ENCODE data around the gene PPP3R1. TPM values are rescaled to one million over a fixed set of nuclear protein-coding genes. Genes with fewer than 3 reads are reported as not detected.
A peak's percentile ranks its signal among the peaks of the same experiment; 100 is the strongest.

The PPP3R1 gene
- total and polyA plus RNA-seq, 9 of the 15 experiments (the other 6 are each of a cell fraction or from before 2014, with no cell fraction given) = 3.7 to 70.0 (median 24.8) TPM

DNA sequence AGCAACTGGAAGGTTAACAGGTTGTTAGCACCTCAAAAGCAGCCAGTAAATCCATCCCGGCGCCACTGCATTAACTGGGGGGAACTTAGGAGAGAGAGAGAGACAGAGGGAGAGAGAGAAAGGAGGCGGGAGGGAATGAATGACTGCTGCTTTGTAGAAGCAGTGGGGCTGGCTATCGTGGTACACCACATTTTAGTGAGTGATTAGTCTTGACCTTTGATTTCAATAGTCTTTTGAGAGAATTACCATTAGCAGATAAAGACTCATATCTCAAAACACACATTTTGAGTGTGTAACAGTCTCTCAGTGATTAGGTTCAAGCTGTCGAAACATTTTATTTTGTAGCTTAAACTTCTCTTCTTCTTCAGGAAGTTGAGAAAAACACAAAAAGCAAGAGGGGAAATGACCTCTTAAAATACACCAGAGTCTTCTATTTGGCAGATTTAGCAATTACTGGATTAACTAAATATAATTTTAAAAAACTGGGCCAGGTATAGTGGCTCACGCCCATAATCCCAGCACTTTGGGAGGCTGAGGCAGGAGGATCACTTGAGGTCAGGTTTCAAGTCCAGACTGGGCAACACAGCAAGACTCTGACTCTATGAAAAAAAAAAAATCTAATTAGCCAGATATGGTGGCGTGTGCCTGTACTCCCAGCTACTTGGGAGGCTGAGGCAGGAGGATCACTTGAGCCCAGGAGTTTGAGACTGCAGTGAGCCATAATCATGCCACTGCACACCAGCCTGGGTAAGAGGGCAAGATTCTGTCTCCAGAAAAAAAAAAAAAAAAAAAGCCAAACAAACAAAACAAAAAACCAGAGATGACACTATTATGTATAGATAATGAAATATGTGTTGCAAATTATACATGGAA, 116.6 kb downstream of the PPP3R1 start:
- FAIRE-seq = peak; percentile 89
- peak; percentile 84 to 92 (median 87) for DNase-seq (ENCODE audit: extremely low read depth in 1 of 4, low spot score in 3 of 4)
- TF ChIP-seq ZKSCAN8 (CRISPR knock-in tag; IDR thresholded peaks at IDR 0.05) = peak; percentile 90
- no peak for TF ChIP-seq SMAD3 (CRISPR knock-in tag; conservative IDR thresholded peaks at IDR 0.05)
- TF ChIP-seq ESRRB (CRISPR knock-in tag; IDR thresholded peaks at IDR 0.05; ENCODE audit: borderline replicate concordance) = no peak
- TF ChIP-seq SP1 (CRISPR knock-in tag; IDR thresholded peaks at IDR 0.05) = peak; percentile 67; the same call in 1 of the 2 replicates
- no peak for TF ChIP-seq TAF7 (tag; IDR thresholded peaks at IDR 0.05)
- no peak for TF ChIP-seq ZBTB49 (CRISPR knock-in tag; IDR thresholded peaks at IDR 0.05; ENCODE audit: borderline replicate concordance)
- TF ChIP-seq, protein P1, sequence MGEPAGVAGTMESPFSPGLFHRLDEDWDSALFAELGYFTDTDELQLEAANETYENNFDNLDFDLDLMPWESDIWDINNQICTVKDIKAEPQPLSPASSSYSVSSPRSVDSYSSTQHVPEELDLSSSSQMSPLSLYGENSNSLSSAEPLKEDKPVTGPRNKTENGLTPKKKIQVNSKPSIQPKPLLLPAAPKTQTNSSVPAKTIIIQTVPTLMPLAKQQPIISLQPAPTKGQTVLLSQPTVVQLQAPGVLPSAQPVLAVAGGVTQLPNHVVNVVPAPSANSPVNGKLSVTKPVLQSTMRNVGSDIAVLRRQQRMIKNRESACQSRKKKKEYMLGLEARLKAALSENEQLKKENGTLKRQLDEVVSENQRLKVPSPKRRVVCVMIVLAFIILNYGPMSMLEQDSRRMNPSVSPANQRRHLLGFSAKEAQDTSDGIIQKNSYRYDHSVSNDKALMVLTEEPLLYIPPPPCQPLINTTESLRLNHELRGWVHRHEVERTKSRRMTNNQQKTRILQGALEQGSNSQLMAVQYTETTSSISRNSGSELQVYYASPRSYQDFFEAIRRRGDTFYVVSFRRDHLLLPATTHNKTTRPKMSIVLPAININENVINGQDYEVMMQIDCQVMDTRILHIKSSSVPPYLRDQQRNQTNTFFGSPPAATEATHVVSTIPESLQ (CRISPR knock-in tag; IDR thresholded peaks at IDR 0.05) = 0 out of 2 replicates have a peak, but pooled peaks have one; percentile 33
- no peak for TF ChIP-seq ZNF239 (CRISPR knock-in tag; IDR thresholded peaks at IDR 0.05)
- TF ChIP-seq FOXJ2 (tag; IDR thresholded peaks at IDR 0.05) = no peak
- TF ChIP-seq, protein P2, sequence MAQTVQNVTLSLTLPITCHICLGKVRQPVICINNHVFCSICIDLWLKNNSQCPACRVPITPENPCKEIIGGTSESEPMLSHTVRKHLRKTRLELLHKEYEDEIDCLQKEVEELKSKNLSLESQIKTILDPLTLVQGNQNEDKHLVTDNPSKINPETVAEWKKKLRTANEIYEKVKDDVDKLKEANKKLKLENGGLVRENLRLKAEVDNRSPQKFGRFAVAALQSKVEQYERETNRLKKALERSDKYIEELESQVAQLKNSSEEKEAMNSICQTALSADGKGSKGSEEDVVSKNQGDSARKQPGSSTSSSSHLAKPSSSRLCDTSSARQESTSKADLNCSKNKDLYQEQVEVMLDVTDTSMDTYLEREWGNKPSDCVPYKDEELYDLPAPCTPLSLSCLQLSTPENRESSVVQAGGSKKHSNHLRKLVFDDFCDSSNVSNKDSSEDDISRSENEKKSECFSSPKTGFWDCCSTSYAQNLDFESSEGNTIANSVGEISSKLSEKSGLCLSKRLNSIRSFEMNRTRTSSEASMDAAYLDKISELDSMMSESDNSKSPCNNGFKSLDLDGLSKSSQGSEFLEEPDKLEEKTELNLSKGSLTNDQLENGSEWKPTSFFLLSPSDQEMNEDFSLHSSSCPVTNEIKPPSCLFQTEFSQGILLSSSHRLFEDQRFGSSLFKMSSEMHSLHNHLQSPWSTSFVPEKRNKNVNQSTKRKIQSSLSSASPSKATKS (CRISPR knock-in tag; IDR thresholded peaks at IDR 0.05) = no peak
- 0 out of 2 replicates have a peak, but pooled peaks have one; percentile 27 for TF ChIP-seq JUN (IDR thresholded peaks at IDR 0.05; ENCODE audit: borderline replicate concordance, low read depth, low read length)
- no peak for TF ChIP-seq JUN (CRISPR knock-in tag; IDR thresholded peaks at IDR 0.05; ENCODE audit: borderline replicate concordance)
- no peak for TF ChIP-seq SNIP1 (IDR thresholded peaks at IDR 0.05; ENCODE audit: low read depth)

More for the DNA sequence above, 116.6 kb downstream of the PPP3R1 start:
- Histone ChIP-seq H3K9ac (ENCODE audit: insufficient read depth in 1 of 2, low read depth in 2 of 2, low read length in 2 of 2) (no peak overlapping the region), H3K4me2 (ENCODE audit: insufficient read depth, low read length) (no peak overlapping the region), H3K4me3 (no peak overlapping the region), H3K27me3 (ENCODE audit: control insufficient read depth in 2 of 2, insufficient read depth in 2 of 2, low read length in 2 of 2) (no peaks in the 10 kb centered on the region), H4K20me1 (replicated peaks; ENCODE audit: control insufficient read depth, insufficient read depth, low read length) (no peaks in the 10 kb centered on the region), H2AFZ (ENCODE audit: low read depth, low read length) (no peak overlapping the region), H3K36me3 (ENCODE audit: control insufficient read depth, insufficient read depth, low read length) (peaks cover 4% of the 10 kb centered on the region; the same call in 1 of the 3 replicates), H3K79me2 (ENCODE audit: control insufficient read depth, insufficient read depth, low read length) (no peaks in the 10 kb centered on the region), H3K27ac (ENCODE audit: extremely low read depth, low read depth, low read length) (peak overlapping the region; percentile 32; the same call in 1 of the 3 replicates), H3K9me3 (replicated peaks; ENCODE audit: control insufficient read depth, insufficient read depth, low read depth, low read length) (no peaks in the 10 kb centered on the region), H3K9me1 (ENCODE audit: control insufficient read depth, insufficient read depth, low read length) (no peaks in the 10 kb centered on the region), H3K4me1 (replicated peaks in 1 of 2; ENCODE audit: control insufficient read depth in 2 of 2, insufficient read depth in 2 of 2, low read length in 2 of 2) (peaks cover 7 to 25% of the 10 kb centered on the region in 2 experiments; a peak in 4 of 5 replicates)
- 11% methylated on average over 7 of the region's 7 CpGs for WGBS (ENCODE audit: insufficient coverage, low coverage, missing lambda C conversion rate)
- in situ Hi-C loops (cut with MboI) = no loop called here
- ChIA-PET POLR2A (interaction anchor here (0.6 to 1.6 kb wide), 6 partner anchors 9 to 117 kb away, joined by 3 to 9 read pairs (median 3); partner anchors contain the start of gene PPP3R1), CTCF (ENCODE audit: low intra/inter-chr PET ratio) (no interaction called here)
- no TSS peak for BruUV-seq (replicated peaks)
- intact Hi-C loops (cut with micrococcal nuclease) = loop anchor here (1.0 to 2.0 kb wide), 2 partner anchors 14 to 21 kb away; partner anchors contain the start of gene PNO1
- peak; percentile 98 for ATAC-seq

Measured in K562 (cell line).